Chondrocyte (in vitro differentiated cells): Measurements from ENCODE around the gene FAM83C. TPM values are rescaled to one million over a fixed set of nuclear protein-coding genes. Genes with fewer than 3 reads are reported as not detected.

ENCODE experiments used
- DNase-seq: peaks from one replicate; pipeline ENCODE4 v3.0.0; 2021; ENCODE audit warnings: mixed read lengths, low spot score
- H3K27ac Mint-ChIP-seq: one replicate; pipeline ENCODE4 v1.8.0; 2021; ENCODE audit warnings: mild to moderate bottlenecking, moderate library complexity, mixed read lengths; ENCODE audit not compliant: unreplicated experiment
- H3K27me3 Mint-ChIP-seq: 2 replicates; pipeline ENCODE4 v1.8.0; 2021; ENCODE audit warnings: low read depth, mixed read lengths
- H3K36me3 Mint-ChIP-seq: 2 replicates; pipeline ENCODE4 v1.8.0; 2021; ENCODE audit warnings: low read depth, mixed read lengths
- H3K4me1 Mint-ChIP-seq: 2 replicates; pipeline ENCODE4 v1.8.0; 2021; ENCODE audit warnings: low read depth, mild to moderate bottlenecking, mixed read lengths
- H3K4me3 Mint-ChIP-seq: one replicate; pipeline ENCODE4 v1.8.0; 2021; ENCODE audit warnings: mild to moderate bottlenecking, moderate library complexity, mixed read lengths; ENCODE audit not compliant: unreplicated experiment
- H3K9me3 Mint-ChIP-seq: 2 replicates; pipeline ENCODE4 v1.8.0; 2021; ENCODE audit warnings: low read depth, mixed read lengths
- total RNA-seq: library from RNA; stranded (reverse); gene quantifications from 3 replicates; pipeline ENCODE4 v1.2.1, GENCODE V29; 2021
- TF ChIP-seq, protein P1 (sequence below): fragments of 200-600 bp; sonication (generic); IDR thresholded peaks from 2 replicates; pipeline ENCODE4 v1.5.0; 2021; ENCODE audit warnings: antibody characterized with exemption, mild to moderate bottlenecking, moderate library complexity

Gene FAM83C
- total RNA-seq, 1 donor from 2014 or later = not detected

DNA sequence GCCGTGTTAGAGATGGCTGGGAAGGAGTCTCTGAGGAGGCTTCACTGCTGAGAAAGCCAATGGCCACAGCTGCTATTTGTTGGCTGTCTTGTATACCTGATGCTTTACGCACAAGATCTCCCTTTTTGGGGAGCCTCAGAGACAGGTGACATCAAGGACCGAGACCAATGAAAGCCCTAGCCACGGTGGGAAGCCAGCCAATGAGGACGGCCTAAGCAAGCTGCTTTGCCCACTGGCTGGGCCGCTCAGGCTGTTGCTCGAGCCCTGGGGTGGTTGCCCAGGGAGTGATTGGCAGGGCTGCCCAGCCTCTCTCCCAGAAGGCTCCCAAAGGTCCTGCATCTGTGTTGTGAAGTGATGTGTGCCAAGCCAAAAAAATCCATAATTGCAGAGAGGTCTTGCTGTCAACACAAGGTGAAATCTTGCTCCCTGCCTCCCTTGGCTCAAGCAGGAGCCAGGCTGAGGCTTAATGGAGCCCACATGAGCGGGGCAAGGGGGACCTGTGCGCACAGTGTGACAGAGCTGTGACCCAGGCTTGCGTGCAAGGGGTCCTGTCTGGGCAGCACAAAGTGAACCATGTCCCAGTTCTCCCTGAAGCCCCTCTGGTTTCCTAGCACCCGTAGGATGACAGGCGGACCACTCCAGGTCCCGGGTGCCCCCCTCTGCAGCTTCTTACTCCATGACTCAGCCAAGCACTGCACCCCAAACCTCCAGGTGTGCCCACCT lies 18.6 kb downstream of the FAM83C start:
- no peaks in the 10 kb centered on the region for H3K9me3 Mint-ChIP-seq
- no peaks in the 10 kb centered on the region for H3K27me3 Mint-ChIP-seq
- TF ChIP-seq, protein P1, sequence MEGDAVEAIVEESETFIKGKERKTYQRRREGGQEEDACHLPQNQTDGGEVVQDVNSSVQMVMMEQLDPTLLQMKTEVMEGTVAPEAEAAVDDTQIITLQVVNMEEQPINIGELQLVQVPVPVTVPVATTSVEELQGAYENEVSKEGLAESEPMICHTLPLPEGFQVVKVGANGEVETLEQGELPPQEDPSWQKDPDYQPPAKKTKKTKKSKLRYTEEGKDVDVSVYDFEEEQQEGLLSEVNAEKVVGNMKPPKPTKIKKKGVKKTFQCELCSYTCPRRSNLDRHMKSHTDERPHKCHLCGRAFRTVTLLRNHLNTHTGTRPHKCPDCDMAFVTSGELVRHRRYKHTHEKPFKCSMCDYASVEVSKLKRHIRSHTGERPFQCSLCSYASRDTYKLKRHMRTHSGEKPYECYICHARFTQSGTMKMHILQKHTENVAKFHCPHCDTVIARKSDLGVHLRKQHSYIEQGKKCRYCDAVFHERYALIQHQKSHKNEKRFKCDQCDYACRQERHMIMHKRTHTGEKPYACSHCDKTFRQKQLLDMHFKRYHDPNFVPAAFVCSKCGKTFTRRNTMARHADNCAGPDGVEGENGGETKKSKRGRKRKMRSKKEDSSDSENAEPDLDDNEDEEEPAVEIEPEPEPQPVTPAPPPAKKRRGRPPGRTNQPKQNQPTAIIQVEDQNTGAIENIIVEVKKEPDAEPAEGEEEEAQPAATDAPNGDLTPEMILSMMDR = no peak
- peaks cover 21% of the 10 kb centered on the region for H3K4me1 Mint-ChIP-seq
- no peak for DNase-seq
- no peak overlapping the region for H3K4me3 Mint-ChIP-seq
- no peak overlapping the region for H3K27ac Mint-ChIP-seq
- peaks cover 9% of the 10 kb centered on the region for H3K36me3 Mint-ChIP-seq

DNA sequence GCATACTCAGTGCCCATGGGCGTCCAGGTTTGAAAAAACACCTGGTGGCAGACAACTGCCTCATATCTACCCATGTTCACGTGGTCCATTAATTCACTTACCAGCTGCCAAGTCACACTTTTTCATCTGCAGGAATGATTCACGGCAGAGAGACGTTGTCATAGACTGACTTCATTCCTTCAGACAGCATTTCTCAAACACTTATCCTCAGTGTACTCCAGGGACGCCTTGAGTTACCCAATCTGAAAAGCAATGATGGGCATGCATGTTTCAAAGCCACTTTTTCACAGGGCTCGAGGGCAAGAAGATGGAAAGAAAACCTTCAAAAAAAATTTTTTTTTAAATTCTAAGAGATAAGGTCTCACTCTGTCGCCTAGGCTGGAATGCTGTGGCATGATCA lies 20.3 kb downstream of the FAM83C start:
- no peaks in the 10 kb centered on the region for H3K9me3 Mint-ChIP-seq
- H3K27ac Mint-ChIP-seq = no peak overlapping the region
- H3K36me3 Mint-ChIP-seq = peaks cover 7% of the 10 kb centered on the region
- DNase-seq = no peak
- H3K4me1 Mint-ChIP-seq = peaks cover 10% of the 10 kb centered on the region
- no peak overlapping the region for H3K4me3 Mint-ChIP-seq
- TF ChIP-seq, protein P1 = no peak
- H3K27me3 Mint-ChIP-seq = no peaks in the 10 kb centered on the region

DNA sequence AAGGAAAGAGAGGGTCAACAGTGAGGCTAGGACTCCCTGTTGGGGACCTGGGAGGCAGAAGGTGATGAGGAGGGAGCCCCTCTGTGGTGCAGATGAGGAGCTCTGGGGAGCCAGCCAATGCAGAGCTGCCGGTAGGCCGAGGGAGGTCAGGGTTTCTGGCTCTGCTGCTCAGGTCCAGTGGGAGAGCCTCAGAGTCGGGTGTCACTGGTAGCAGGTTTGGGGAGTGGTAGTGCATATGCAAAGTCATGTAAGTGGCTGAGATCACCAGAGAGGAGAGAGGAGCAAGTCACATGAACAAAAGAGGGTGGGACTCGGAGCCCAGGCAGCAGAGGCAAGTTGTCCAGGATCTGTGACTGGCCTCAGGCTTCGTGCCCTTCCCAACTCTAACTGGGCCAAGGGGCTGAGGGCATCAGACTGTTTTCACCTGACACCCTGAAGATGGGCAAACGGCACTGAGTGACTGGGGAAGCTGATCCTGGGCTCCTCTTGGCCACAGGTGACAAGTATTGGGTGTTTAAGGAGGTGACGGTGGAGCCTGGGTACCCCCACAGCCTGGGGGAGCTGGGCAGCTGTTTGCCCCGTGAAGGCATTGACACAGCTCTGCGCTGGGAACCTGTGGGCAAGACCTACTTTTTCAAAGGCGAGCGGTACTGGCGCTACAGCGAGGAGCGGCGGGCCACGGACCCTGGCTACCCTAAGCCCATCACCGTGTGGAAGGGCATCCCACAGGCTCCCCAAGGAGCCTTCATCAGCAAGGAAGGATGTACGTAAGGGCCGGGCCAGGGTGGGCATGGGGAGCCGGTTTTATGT lies 20.9 kb downstream of the FAM83C start:
- DNase-seq = no peak
- Mint-ChIP-seq H3K27ac (no peak overlapping the region), H3K27me3 (no peaks in the 10 kb centered on the region), H3K4me1 (peaks cover 4% of the 10 kb centered on the region), H3K9me3 (no peaks in the 10 kb centered on the region), H3K4me3 (no peak overlapping the region), H3K36me3 (peaks cover 13% of the 10 kb centered on the region)
- TF ChIP-seq, protein P1 = no peak

DNA sequence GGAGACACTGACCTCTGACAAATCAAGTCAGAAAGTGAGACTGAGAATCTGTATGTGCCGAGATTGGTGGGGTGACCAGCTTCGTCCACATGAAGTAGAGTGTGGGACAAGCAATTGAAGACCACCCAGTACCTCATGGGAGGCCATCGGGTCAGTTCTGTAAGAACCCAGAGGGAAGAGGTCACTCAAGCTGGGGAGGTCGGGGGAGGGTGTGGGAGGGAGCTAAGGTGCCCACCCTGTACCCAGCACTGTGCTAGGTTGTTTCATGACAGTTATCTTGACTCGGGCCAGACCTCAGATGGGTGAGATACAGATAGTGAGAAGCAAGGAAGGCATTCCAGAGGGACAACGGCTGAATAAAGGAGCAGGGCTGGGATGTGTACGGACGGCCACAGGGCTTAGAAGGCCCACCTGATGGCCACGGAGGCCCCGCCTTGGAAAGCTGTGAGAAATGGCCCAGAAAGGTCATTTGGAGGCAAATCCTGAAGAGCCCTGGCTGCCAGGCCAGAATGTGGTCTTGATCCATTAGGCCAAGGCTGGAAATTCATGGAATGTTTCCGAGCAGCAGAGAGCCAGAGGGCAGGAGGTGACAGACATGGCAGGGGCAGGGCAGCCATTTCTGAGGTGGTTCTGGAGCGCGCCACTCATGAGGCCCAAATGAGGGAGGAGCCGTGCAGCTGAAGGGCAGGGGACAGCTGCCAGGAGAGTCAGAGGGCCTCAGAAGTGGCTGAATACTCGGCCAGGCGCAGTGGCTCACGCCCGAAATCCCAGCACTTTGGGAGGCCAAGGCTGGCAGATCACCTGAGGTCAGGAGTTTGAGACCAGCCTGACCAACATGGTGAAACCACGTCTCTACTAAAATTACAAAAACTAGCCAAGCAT lies 22.0 kb downstream of the FAM83C start:
- TF ChIP-seq, protein P1 = no peak
- peaks cover 13% of the 10 kb centered on the region for H3K36me3 Mint-ChIP-seq
- no peak overlapping the region for H3K4me3 Mint-ChIP-seq
- no peaks in the 10 kb centered on the region for H3K27me3 Mint-ChIP-seq
- no peak for DNase-seq
- H3K27ac Mint-ChIP-seq = no peak overlapping the region
- H3K4me1 Mint-ChIP-seq = no peaks in the 10 kb centered on the region
- H3K9me3 Mint-ChIP-seq = no peaks in the 10 kb centered on the region
